ENCODE data around the gene DPEP1.

The DPEP1 gene

DNA sequence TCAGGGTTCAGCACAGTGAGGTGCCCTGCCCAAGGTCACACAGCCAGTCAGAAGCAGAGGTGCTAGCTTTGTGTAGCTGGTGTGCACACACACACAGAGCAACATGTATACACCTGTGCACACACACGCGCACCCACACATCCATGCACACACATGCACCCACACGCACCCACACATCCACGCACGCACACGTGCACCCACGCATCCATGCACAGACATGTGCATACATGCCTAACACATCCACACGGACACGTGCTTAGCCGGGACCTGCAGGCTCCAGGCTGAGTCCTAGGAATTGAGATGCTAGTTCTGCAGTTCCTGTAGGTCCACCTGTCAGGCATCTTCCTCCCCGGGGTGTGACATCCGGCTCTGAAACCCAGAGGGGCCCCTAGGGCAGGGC is 13.0 kb upstream of the DPEP1 start:
- TF ChIP-seq, protein P1, sequence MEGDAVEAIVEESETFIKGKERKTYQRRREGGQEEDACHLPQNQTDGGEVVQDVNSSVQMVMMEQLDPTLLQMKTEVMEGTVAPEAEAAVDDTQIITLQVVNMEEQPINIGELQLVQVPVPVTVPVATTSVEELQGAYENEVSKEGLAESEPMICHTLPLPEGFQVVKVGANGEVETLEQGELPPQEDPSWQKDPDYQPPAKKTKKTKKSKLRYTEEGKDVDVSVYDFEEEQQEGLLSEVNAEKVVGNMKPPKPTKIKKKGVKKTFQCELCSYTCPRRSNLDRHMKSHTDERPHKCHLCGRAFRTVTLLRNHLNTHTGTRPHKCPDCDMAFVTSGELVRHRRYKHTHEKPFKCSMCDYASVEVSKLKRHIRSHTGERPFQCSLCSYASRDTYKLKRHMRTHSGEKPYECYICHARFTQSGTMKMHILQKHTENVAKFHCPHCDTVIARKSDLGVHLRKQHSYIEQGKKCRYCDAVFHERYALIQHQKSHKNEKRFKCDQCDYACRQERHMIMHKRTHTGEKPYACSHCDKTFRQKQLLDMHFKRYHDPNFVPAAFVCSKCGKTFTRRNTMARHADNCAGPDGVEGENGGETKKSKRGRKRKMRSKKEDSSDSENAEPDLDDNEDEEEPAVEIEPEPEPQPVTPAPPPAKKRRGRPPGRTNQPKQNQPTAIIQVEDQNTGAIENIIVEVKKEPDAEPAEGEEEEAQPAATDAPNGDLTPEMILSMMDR (IDR thresholded peaks at IDR 0.05; ENCODE audit: control insufficient read depth, extremely low read depth, insufficient read depth) = no peak
- no peak overlapping the region for H3K4me3 ChIP-seq (ENCODE audit: low read depth, low read length)
- no peak for DNase-seq (ENCODE audit: low read depth)

DNA sequence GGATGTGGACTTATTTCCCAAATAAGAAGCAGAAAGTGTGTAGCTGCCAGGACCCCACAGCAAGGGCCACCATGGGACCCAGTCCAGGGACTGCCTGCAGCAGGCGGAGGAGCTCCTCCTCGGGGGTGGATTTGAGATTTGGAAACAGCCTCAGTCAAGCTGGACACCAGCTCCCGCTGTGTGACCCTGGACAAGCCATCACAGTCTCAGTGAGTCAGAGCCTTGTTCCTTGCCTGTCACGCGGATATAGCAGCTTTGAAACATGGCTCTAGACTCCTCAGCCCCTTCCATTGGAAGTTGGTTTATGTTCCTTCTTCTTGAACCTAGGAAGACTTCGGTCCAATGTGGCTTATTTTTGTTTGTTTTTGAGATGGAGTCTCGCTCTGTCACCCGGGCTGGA is 12.5 kb upstream of the DPEP1 start:
- no peak overlapping the region for H3K4me3 ChIP-seq (ENCODE audit: low read depth, low read length)
- TF ChIP-seq, protein P1 (IDR thresholded peaks at IDR 0.05; ENCODE audit: control insufficient read depth, extremely low read depth, insufficient read depth) = no peak
- DNase-seq (ENCODE audit: low read depth) = no peak

DNA sequence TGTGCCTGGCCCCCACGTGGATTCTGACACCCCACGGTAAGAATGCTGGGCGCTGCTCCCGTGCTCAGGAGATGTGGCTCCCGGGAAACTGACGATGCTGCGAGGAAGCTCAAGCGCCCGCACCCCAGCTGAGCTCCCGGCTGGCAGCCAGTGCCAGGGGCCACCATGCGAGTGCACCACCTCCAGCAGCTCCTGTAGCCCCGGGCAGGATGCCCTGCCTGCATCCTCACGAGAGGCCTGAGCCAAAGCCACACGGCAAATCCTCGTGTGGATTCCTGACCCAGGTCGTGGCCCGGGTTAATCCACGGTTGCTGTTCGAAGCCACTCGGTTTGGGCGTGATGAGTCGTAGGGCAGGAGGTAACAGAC is 11.6 kb upstream of the DPEP1 start:
- TF ChIP-seq, protein P1 (IDR thresholded peaks at IDR 0.05; ENCODE audit: control insufficient read depth, extremely low read depth, insufficient read depth) = no peak
- no peak overlapping the region for H3K4me3 ChIP-seq (ENCODE audit: low read depth, low read length)
- no peak for DNase-seq (ENCODE audit: low read depth)

DNA sequence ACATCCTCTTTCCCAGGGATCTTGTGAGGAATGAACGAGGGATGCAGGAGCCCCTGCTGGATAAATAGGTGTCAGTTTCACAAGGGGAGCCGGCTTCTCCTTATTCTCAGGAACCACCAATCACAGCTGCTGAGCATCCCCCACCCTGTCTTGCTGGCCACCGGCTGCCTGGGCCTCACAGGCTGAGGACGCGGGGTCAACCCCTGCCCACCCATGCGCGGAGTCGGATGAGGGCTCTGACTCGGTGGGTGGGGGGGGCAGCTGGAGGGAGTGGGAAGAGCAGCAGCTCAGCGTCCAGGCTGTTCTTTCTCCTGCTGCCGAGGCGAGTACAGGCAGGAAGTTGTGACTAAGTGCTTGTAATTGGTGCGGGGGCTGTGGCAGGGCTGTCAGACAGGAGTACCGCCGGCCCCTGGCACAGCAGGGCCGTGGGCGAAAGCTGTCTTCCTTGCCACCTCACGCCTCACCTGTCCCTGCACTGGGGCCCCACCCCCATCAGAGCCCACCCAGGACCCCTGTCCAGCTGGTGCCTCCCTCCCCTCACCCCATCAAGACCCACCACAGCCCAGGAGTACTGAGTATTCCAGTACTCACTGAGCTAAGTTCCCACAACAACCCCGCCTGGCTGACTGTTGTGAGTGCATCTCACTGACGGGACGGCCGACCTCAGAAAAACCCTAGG is 11.0 kb upstream of the DPEP1 start:
- no peak for DNase-seq (ENCODE audit: low read depth)
- H3K4me3 ChIP-seq (ENCODE audit: low read depth, low read length) = no peak overlapping the region
- TF ChIP-seq, protein P1 (IDR thresholded peaks at IDR 0.05; ENCODE audit: control insufficient read depth, extremely low read depth, insufficient read depth) = no peak

DNA sequence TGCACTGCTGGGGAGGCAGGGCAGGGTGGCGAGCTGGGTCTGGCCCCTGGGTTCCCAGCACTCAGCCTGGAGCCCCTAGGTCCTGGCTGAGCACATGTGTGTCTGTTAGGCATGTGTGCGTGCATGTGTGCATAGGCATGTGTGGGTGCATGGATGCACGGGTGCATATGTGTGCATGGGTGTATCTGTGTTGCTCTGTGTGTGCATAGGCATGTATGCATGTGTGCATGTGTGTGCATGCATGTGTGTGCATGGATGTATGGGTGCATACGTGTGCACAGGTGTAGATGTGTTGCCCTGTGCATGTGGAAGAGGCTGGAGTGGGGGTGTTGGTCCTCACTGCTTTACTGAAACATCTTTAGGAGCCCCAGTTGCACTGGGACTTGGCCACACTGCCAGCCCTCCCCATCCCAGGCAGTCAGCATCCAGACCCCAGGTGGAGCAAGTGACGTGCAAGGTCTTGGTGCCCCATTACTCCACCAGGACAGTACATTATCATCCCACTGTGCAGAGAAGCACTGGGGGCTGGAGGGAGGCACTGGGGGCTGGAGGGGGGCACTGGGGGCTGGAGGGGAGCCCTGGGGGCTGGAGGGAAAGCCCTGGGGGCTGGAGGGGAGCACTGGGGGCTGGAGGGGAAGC is 10.4 kb upstream of the DPEP1 start:
- TF ChIP-seq, protein P1 (IDR thresholded peaks at IDR 0.05; ENCODE audit: control insufficient read depth, extremely low read depth, insufficient read depth) = no peak
- no peak overlapping the region for H3K4me3 ChIP-seq (ENCODE audit: low read depth, low read length)
- no peak for DNase-seq (ENCODE audit: low read depth)

DNA sequence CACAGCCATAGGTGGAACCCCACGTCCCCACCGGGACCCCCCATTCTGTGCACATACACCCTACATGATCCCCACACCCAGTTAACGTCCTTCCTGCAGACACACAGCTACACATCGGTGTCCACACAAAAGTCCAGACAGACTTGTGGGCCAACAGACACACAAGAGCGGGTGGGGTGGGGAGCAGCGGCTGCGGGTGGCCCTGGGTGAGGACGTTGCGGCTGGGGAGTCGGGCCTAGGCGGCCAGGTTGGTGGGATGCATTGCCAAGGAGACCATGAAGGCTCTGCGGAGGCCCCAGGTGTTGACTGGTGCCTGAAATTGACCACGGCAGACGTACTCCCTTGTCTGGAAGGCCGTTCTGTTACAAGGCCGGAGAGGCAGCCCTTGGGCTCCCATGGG is 8.7 kb upstream of the DPEP1 start:
- TF ChIP-seq, protein P1 (IDR thresholded peaks at IDR 0.05; ENCODE audit: control insufficient read depth, extremely low read depth, insufficient read depth) = no peak
- no peak for DNase-seq (ENCODE audit: low read depth)
- no peak overlapping the region for H3K4me3 ChIP-seq (ENCODE audit: low read depth, low read length)

Data from LNCaP clone FGC (cell line).